ENCODE data around the gene HNRNPM.

HNRNPM gene

DNA sequence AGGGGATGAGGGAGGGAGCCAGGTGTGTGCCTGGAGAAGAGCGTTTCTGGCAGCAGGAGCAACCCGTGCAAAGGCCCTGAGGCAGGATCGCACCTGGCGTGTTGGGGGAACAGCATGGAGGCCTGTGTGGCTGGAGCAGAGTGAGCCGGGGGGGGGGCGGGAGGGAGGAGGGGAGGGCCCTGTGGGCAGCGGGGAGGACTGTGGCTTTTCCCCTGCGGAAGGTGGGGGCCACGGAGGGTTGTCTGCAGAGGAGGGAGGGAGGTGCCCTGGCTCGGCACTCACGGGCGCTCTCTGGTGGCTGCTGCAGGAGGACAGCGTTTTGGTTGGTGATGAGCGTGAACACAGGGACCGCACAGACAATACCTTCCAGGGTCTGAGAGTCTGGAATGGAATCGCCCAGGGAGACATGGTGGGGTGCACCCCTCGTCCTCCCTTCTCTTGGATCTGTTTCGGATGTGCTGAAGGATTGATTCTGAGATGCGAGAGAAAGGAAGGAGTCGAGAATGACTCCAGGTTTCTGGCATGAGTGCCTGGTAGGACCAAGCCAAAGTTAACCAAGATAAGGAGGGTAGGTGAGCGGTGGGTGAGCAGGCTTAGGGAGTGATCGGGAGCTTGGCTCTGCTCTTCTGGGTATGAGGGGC lies 48.1 kb upstream of the HNRNPM start:
- Histone ChIP-seq H3K4me2 (ENCODE audit: low read depth, low read length) (no peak overlapping the region), H3K4me3 (ENCODE audit: low read length) (no peak overlapping the region), H3F3A (ENCODE audit: insufficient read depth, low read length) (no peaks in the 10 kb centered on the region; the same call in 1 of the 2 replicates), H3K4me1 (ENCODE audit: low read length) (peaks cover 9% of the 10 kb centered on the region; the same call in 1 of the 2 replicates), H3K9ac (ENCODE audit: low read length) (no peak overlapping the region), H3K9me2 (replicated peaks; ENCODE audit: insufficient read depth, low read length) (no peaks in the 10 kb centered on the region), H3K36me3 (replicated peaks; ENCODE audit: insufficient read depth, low read length) (no peaks in the 10 kb centered on the region), H3K27me3 (replicated peaks; ENCODE audit: insufficient read depth, low read length) (no peaks in the 10 kb centered on the region), H3K9me3 (replicated peaks; ENCODE audit: insufficient read depth, low read length) (no peaks in the 10 kb centered on the region), H3K79me2 (ENCODE audit: low read length) (peaks cover 80% of the 10 kb centered on the region), H4K20me1 (ENCODE audit: insufficient read depth, low read length) (peaks cover 11% of the 10 kb centered on the region; the same call in 1 of the 2 replicates), H3K27ac (ENCODE audit: low read length) (no peak overlapping the region), H2AFZ (ENCODE audit: low read length) (no peak overlapping the region)
- TF ChIP-seq CTCF (IDR thresholded peaks at IDR 0.05; ENCODE audit: low read length) (peak; percentile 78), EZH2 (optimal IDR thresholded peaks at IDR 0.05; ENCODE audit: low read depth, low read length) (no peak)
- peak; percentile 84 for DNase-seq

DNA sequence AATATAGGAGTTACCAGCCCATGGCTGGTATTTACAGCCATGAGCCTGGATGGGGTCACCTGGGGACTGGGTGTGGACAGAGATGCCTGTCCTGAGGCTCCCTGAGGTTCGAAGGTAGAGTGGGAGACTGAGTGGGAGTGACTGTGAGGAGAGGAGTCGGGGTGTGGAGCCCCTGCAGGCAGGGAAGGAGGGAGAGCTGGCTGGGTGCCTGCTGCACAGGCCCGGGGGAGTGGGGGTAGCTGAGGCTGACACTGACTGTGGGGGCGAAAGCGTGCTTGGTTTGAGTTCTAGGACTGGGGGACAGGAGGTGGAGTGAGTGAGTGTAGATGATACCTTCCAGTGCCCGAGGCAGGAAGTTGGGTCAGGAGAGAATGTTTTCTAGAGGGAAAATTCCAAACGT lies 47.5 kb upstream of the HNRNPM start:
- no peak overlapping the region for H2AFZ ChIP-seq (ENCODE audit: low read length)
- H3K79me2 ChIP-seq (ENCODE audit: low read length): peaks cover 74% of the 10 kb centered on the region
- no peaks in the 10 kb centered on the region; the same call in 1 of the 2 replicates for H3K36me3 ChIP-seq (replicated peaks; ENCODE audit: insufficient read depth, low read length)
- H3K4me3 ChIP-seq (ENCODE audit: low read length): no peak overlapping the region
- no peak for DNase-seq
- no peaks in the 10 kb centered on the region for H3K9me3 ChIP-seq (replicated peaks; ENCODE audit: insufficient read depth, low read length)
- H3K4me2 ChIP-seq (ENCODE audit: low read depth, low read length): no peak overlapping the region
- H3K27ac ChIP-seq (ENCODE audit: low read length): no peak overlapping the region
- H3K27me3 ChIP-seq (replicated peaks; ENCODE audit: insufficient read depth, low read length): no peaks in the 10 kb centered on the region
- H3K9me2 ChIP-seq (replicated peaks; ENCODE audit: insufficient read depth, low read length): no peaks in the 10 kb centered on the region
- H3F3A ChIP-seq (ENCODE audit: insufficient read depth, low read length): no peaks in the 10 kb centered on the region; the same call in 1 of the 2 replicates
- peaks cover 9% of the 10 kb centered on the region; the same call in 1 of the 2 replicates for H3K4me1 ChIP-seq (ENCODE audit: low read length)
- H4K20me1 ChIP-seq (ENCODE audit: insufficient read depth, low read length): peaks cover 11% of the 10 kb centered on the region; the same call in 1 of the 2 replicates
- no peak overlapping the region for H3K9ac ChIP-seq (ENCODE audit: low read length)
- TF ChIP-seq EZH2 (optimal IDR thresholded peaks at IDR 0.05; ENCODE audit: low read depth, low read length) (no peak), EZH2phosphoT487 (IDR thresholded peaks at IDR 0.05; ENCODE audit: low read length) (no peak), CTCF (IDR thresholded peaks at IDR 0.05; ENCODE audit: low read length) (no peak)

GRCh38 chr19:8397746-8398310 lies 46.9 kb upstream of the HNRNPM start:
- Histone ChIP-seq H3K79me2 (ENCODE audit: low read length) (peaks cover 69% of the 10 kb centered on the region), H3K4me1 (ENCODE audit: low read length) (peaks cover 9% of the 10 kb centered on the region; the same call in 1 of the 2 replicates), H3K4me3 (ENCODE audit: low read length) (no peak overlapping the region), H3K9ac (ENCODE audit: low read length) (no peak overlapping the region), H3K9me3 (replicated peaks; ENCODE audit: insufficient read depth, low read length) (no peaks in the 10 kb centered on the region), H3K27ac (ENCODE audit: low read length) (no peak overlapping the region), H3K9me2 (replicated peaks; ENCODE audit: insufficient read depth, low read length) (no peaks in the 10 kb centered on the region), H4K20me1 (ENCODE audit: insufficient read depth, low read length) (peaks cover 11% of the 10 kb centered on the region; the same call in 1 of the 2 replicates), H3F3A (ENCODE audit: insufficient read depth, low read length) (no peaks in the 10 kb centered on the region; the same call in 1 of the 2 replicates), H3K4me2 (ENCODE audit: low read depth, low read length) (no peak overlapping the region), H3K27me3 (replicated peaks; ENCODE audit: insufficient read depth, low read length) (no peaks in the 10 kb centered on the region), H3K36me3 (replicated peaks; ENCODE audit: insufficient read depth, low read length) (no peaks in the 10 kb centered on the region; the same call in 1 of the 2 replicates), H2AFZ (ENCODE audit: low read length) (no peak overlapping the region)
- DNase-seq: no peak
- no peak for TF ChIP-seq CTCF (IDR thresholded peaks at IDR 0.05; ENCODE audit: low read length)
- no peak for TF ChIP-seq EZH2phosphoT487 (IDR thresholded peaks at IDR 0.05; ENCODE audit: low read length)
- no peak for TF ChIP-seq EZH2 (optimal IDR thresholded peaks at IDR 0.05; ENCODE audit: low read depth, low read length)
